SK-N-SH (cell line): ENCODE data around the gene AGBL4. TPM values are rescaled to one million over a fixed set of nuclear protein-coding genes. Genes with fewer than 3 reads are reported as not detected.

Source experiments
- CTCF ChIA-PET: fragments of 300-600, 350-600 bp; formaldehyde crosslinking; extraction: SDS; loops from one replicate; lab custom pipeline; 2021; lab: Yijun Ruan, JAX
- POLR2A ChIA-PET: fragments of 350-600 bp; sonication (Branson Sonifier 250); formaldehyde crosslinking; extraction: SDS; loops from one replicate; lab custom pipeline; 2020; ENCODE audit warnings: antibody characterized with exemption, inconsistent platforms; lab: Yijun Ruan, JAX
- DNase-seq: peaks from one replicate; pipeline ENCODE4 v3.0.0; 2012
- H2AFZ ChIP-seq: fragments of 200-600 bp; sonication (generic); 2 replicates; pipeline ENCODE4 v1.8.1; 2016; ENCODE audit warnings: antibody characterized with exemption, mild to moderate bottlenecking, low read depth
- H3F3A ChIP-seq: fragments of 200-600 bp; sonication (generic); replicated peaks from 2 replicates; pipeline ENCODE3; 2016; ENCODE audit warnings: antibody characterized with exemption, mild to moderate bottlenecking; ENCODE audit not compliant: insufficient read depth
- H3K27ac ChIP-seq, 2 experiments: fragments of 200-500 bp in 1 of 2; fragments of 200-600 bp in 1 of 2; sonication (Bioruptor generic) in 1 of 2; sonication (generic), shearing (Covaris generic) in 1 of 2; 2 replicates each; pipeline versions ENCODE4 v1.5.1 to v1.6.1; 2014 to 2016; ENCODE audit warnings: low read depth in 2 of 2, inconsistent platforms in 1 of 2, low read length in 1 of 2, mild to moderate bottlenecking in 1 of 2, mixed read lengths in 1 of 2
- H3K27me3 ChIP-seq: fragments of 200-600 bp; sonication (generic), shearing (Covaris generic); 2 replicates; pipeline ENCODE4 v1.6.1; 2016; ENCODE audit warnings: mixed run types; ENCODE audit not compliant: insufficient read depth
- H3K36me3 ChIP-seq, 2 experiments: fragments of 200-500 bp in 1 of 2; fragments of 200-600 bp in 1 of 2; sonication (Bioruptor generic) in 1 of 2; sonication (generic) in 1 of 2; replicated peaks in 1 of 2; 2 replicates each; pipeline versions ENCODE3 to v1.5.1; 2014 to 2016; ENCODE audit warnings: low read length in 1 of 2, mild to moderate bottlenecking in 1 of 2; ENCODE audit not compliant: insufficient read depth in 2 of 2, control insufficient read depth in 1 of 2
- H3K4me1 ChIP-seq, 2 experiments: fragments of 200-500 bp in 1 of 2; fragments of 200-600 bp in 1 of 2; sonication (Bioruptor generic) in 1 of 2; sonication (generic), shearing (Covaris generic) in 1 of 2; 2 replicates each; pipeline versions ENCODE4 v1.5.1 to v1.6.1; 2014 to 2016; ENCODE audit warnings: low read depth in 1 of 2, low read length in 1 of 2, mixed run types in 1 of 2; ENCODE audit not compliant: insufficient read depth in 2 of 2, control insufficient read depth in 1 of 2
- H3K4me2 ChIP-seq: fragments of 200-600 bp; sonication (generic), shearing (Covaris generic); 2 replicates; pipeline ENCODE4 v1.6.1; 2017; ENCODE audit warnings: mixed run types
- H3K4me3 ChIP-seq, 2 experiments: fragments of 200-500 bp in 1 of 2; fragments of 200-600 bp in 1 of 2; sonication (Bioruptor generic) in 1 of 2; sonication (generic), shearing (Covaris generic) in 1 of 2; 2 replicates each; pipeline versions ENCODE4 v1.5.1 to v1.8.1; 2014 to 2016; ENCODE audit warnings: low read depth in 2 of 2, inconsistent platforms in 1 of 2, low read length in 1 of 2, mild to moderate bottlenecking in 1 of 2, mixed read lengths in 1 of 2, moderate library complexity in 1 of 2
- H3K79me2 ChIP-seq: fragments of 200-600 bp; sonication (generic); 2 replicates; pipeline ENCODE4 v1.8.1; 2017; ENCODE audit warnings: mild to moderate bottlenecking; ENCODE audit not compliant: insufficient read depth
- H3K9ac ChIP-seq: fragments of 200-600 bp; sonication (generic); 2 replicates; pipeline ENCODE4 v1.6.1; 2017; ENCODE audit warnings: mixed run types
- H3K9me2 ChIP-seq: fragments of 200-600 bp; sonication (generic); 2 replicates; pipeline ENCODE4 v1.6.1; 2017; ENCODE audit warnings: mixed run types
- H3K9me3 ChIP-seq: fragments of 200-600 bp; sonication (generic); 2 replicates; pipeline ENCODE4 v1.6.1; 2017; ENCODE audit warnings: mixed run types, mild to moderate bottlenecking, moderate library complexity
- H4K20me1 ChIP-seq: fragments of 200-600 bp; sonication (generic); 2 replicates; pipeline ENCODE4 v1.6.1; 2017; ENCODE audit warnings: mild to moderate bottlenecking, mixed run types; ENCODE audit not compliant: insufficient read depth
- CHD2 ChIP-seq: fragments of 150-350 bp; IDR thresholded peaks from 2 replicates; pipeline ENCODE4 v1.6.1; 2018; ENCODE audit warnings: low read length; ENCODE audit not compliant: partially characterized antibody
- ELF1 ChIP-seq: IDR thresholded peaks from 2 replicates; pipeline ENCODE4 v1.4.0; 2012
- EP300 ChIP-seq, 2 experiments: IDR thresholded peaks; 2 replicates each; pipeline versions ENCODE4 v1.4.0 to v1.6.1; 2012; ENCODE audit warnings: borderline replicate concordance in 1 of 2, low read depth in 1 of 2, low read length in 1 of 2
- EZH2phosphoT487 ChIP-seq: fragments of 200-600 bp; sonication (generic); IDR thresholded peaks from 2 replicates; pipeline ENCODE4 v1.6.1; 2017; ENCODE audit warnings: low read depth, mixed run types, mild to moderate bottlenecking, antibody characterized with exemption, moderate library complexity, borderline replicate concordance
- FOXM1 ChIP-seq: IDR thresholded peaks from 2 replicates; pipeline ENCODE4 v1.4.0; 2012; ENCODE audit warnings: low read depth, mild to moderate bottlenecking
- GABPA ChIP-seq: IDR thresholded peaks from 2 replicates; pipeline ENCODE4 v1.4.0; 2012; ENCODE audit warnings: low read depth, mild to moderate bottlenecking
- GATA2 ChIP-seq: sonication (generic); formaldehyde crosslinking; IDR thresholded peaks from 2 replicates; pipeline ENCODE4 v1.5.0; 2020; ENCODE audit warnings: mild to moderate bottlenecking, missing genetic modification reagents
- JUND ChIP-seq: IDR thresholded peaks from 2 replicates; pipeline ENCODE4 v1.4.0; 2012
- NFIC ChIP-seq: IDR thresholded peaks from 2 replicates; pipeline ENCODE4 v1.4.0; 2012; ENCODE audit warnings: borderline replicate concordance
- POLR2AphosphoS5 ChIP-seq: IDR thresholded peaks from 2 replicates; pipeline ENCODE4 v1.6.1; 2012; ENCODE audit warnings: low read depth, low read length
- RAD21 ChIP-seq: IDR thresholded peaks from 2 replicates; pipeline ENCODE4 v1.6.1; 2012; ENCODE audit warnings: mild to moderate bottlenecking, low read length
- RCOR1 ChIP-seq: fragments of 150-350 bp; IDR thresholded peaks from 2 replicates; pipeline ENCODE4 v1.6.1; 2017; ENCODE audit warnings: antibody characterized with exemption, low read length
- RFX5 ChIP-seq: IDR thresholded peaks from 2 replicates; pipeline ENCODE4 v1.6.1; 2012; ENCODE audit warnings: mild to moderate bottlenecking, improper control_type of control experiment, low read length
- RXRA ChIP-seq: IDR thresholded peaks from 2 replicates; pipeline ENCODE4 v1.4.0; 2012; ENCODE audit warnings: low read depth, mild to moderate bottlenecking, borderline replicate concordance
- SMC3 ChIP-seq: IDR thresholded peaks from 2 replicates; pipeline ENCODE4 v1.6.1; 2012; ENCODE audit warnings: low read depth, low read length, improper control_type of control experiment
- TEAD4 ChIP-seq: IDR thresholded peaks from 2 replicates; pipeline ENCODE4 v1.4.0; 2012; ENCODE audit warnings: mild to moderate bottlenecking, borderline replicate concordance; ENCODE audit not compliant: insufficient read depth
- YY1 ChIP-seq: IDR thresholded peaks from 2 replicates; pipeline ENCODE4 v1.4.0; 2012; ENCODE audit warnings: low read depth, mild to moderate bottlenecking
- WGBS: methylation state at CpG from one replicate; pipeline ENCODE4 v1.1.6; 2017; ENCODE audit warnings: low lambda C conversion rate; 5-methylcytosine and 5-hydroxymethylcytosine counted together
- polyA plus RNA-seq, 3 experiments: library from polyadenylated mRNA; depleted of rRNA; stranded (reverse); fragments of >200 nt; gene quantifications; 2 replicates each; pipeline ENCODE4 v1.2.3, GENCODE V29; 2012
- TF ChIP-seq, protein P1 (sequence below): IDR thresholded peaks from 2 replicates; pipeline ENCODE4 v1.4.0; 2012; ENCODE audit warnings: low read depth
- TF ChIP-seq, protein P2 (sequence below): IDR thresholded peaks from 2 replicates; pipeline ENCODE4 v1.4.0; 2012; ENCODE audit warnings: low read depth, borderline replicate concordance
- TF ChIP-seq, protein P3 (sequence below): IDR thresholded peaks from 2 replicates; pipeline ENCODE4; 2012

AGBL4 gene
- polyA plus RNA-seq, 1 of the 3 experiments (the other 2 are of a cell fraction): 0.07 TPM

DNA sequence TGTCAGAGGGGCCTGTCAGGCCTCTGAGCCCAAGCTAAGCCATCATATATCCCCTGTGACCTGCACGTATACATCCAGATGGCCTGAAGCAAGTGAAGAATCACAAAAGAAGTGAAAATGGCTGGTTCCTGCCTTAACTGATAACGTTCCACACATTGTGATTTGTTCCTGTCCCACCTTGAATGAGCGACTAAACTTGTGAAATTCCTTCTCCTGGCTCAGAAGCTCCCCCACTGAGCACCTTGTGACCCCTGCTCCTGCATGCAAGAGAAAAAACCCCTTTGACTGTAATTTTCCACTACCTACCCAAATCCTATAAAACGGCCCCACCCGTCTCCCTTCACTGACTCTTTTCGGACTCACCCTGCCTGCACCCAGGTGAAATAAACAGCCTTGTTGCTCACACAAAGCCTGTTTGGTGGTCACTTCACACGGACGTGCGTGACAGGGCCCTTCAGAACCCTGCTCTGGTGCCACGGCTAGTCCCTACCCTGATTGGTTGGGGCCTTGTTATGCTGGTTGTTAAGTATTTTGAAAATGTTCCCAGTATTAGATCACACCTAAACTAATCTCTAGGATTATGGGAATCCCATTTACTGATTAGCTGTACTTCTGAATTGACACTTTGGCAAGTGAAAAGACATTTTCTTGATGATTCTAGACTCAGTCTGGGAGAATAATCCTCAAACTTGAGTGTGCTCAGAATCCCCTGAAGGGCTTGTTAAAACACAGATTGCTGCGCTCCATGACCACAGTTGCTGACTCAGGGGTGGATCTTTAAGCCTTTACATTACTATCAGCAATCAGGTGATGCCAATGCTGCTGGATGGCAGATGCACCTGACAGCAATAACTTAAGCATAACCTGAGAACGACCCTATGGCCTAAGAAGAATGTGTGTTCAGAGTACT is 1523.0 kb downstream of the AGBL4 start:
- no peak for DNase-seq
- TF ChIP-seq GABPA: no peak
- no peak for TF ChIP-seq RAD21
- no peak for TF ChIP-seq RCOR1
- no peak for TF ChIP-seq RFX5
- no peak for TF ChIP-seq JUND
- TF ChIP-seq POLR2AphosphoS5: no peak
- no peak for TF ChIP-seq EP300 (IDR thresholded peaks at IDR 0.05; ENCODE audit: borderline replicate concordance in 1 of 2, low read depth in 1 of 2, low read length in 1 of 2)
- TF ChIP-seq ELF1: no peak
- TF ChIP-seq, protein P1, sequence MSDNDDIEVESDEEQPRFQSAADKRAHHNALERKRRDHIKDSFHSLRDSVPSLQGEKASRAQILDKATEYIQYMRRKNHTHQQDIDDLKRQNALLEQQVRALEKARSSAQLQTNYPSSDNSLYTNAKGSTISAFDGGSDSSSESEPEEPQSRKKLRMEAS: no peak
- no peak for TF ChIP-seq RXRA
- no peak for TF ChIP-seq NFIC
- no peak for TF ChIP-seq SMC3
- TF ChIP-seq TEAD4: no peak
- TF ChIP-seq CHD2: no peak
- TF ChIP-seq, protein P2, sequence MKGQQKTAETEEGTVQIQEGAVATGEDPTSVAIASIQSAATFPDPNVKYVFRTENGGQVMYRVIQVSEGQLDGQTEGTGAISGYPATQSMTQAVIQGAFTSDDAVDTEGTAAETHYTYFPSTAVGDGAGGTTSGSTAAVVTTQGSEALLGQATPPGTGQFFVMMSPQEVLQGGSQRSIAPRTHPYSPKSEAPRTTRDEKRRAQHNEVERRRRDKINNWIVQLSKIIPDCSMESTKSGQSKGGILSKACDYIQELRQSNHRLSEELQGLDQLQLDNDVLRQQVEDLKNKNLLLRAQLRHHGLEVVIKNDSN: no peak
- no peak for TF ChIP-seq FOXM1
- no peak for TF ChIP-seq EZH2phosphoT487
- no peak for TF ChIP-seq YY1
- POLR2A ChIA-PET: no interaction called here
- Histone ChIP-seq H3K4me3 (no peak overlapping the region), H2AFZ (no peak overlapping the region), H3K4me2 (no peak overlapping the region), H3K9me2 (no peaks in the 10 kb centered on the region), H3K36me3 (no peaks in the 10 kb centered on the region), H4K20me1 (no peaks in the 10 kb centered on the region), H3K4me1 (no peaks in the 10 kb centered on the region; a peak in 1 of 4 replicates), H3K27ac (no peak overlapping the region), H3K9ac (no peak overlapping the region), H3K79me2 (no peaks in the 10 kb centered on the region), H3K27me3 (no peaks in the 10 kb centered on the region), H3K9me3 (no peaks in the 10 kb centered on the region), H3F3A (no peaks in the 10 kb centered on the region)
- WGBS: 35% methylated on average over 12 of the region's 12 CpGs
- CTCF ChIA-PET: interaction anchor here (0.7 to 2.9 kb wide), 6 partner anchors 15 to 1848 kb away, joined by 3 to 16 read pairs (median 5); no protein-coding TSS in a partner anchor

DNA sequence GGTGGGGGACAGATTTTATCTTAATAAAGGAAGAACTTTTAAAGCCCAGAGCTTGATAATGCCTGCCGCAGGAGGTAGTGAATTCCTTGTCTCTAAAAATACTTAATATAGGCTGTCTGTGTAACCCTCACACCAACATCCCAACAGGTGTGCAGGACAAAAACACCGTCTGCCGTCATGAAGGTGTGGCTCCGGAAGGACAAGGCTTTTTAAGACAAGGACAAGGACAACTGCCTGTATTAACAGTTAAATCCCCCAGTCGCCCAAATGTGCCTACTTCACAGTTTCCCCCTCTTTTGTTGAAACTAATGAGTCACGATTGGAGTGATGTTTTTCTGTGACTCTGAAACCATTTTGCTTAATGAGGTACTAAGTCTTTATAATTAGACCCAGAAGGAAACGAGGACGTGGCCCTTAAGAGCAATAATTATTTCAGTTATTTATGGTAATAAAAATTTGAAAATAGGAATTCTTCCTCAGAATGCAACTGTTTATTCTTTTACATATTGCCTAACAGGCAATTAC is 1524.5 kb downstream of the AGBL4 start:
- Histone ChIP-seq H3K9me3 (no peaks in the 10 kb centered on the region), H3K9me2 (no peaks in the 10 kb centered on the region), H3K9ac (no peak overlapping the region), H4K20me1 (no peaks in the 10 kb centered on the region), H3K4me1 (peaks cover 0 to 6% of the 10 kb centered on the region in 2 experiments; a peak in 1 of 4 replicates), H3F3A (no peaks in the 10 kb centered on the region), H2AFZ (no peak overlapping the region), H3K36me3 (no peaks in the 10 kb centered on the region), H3K4me3 (no peak overlapping the region), H3K27me3 (no peaks in the 10 kb centered on the region), H3K27ac (no peak overlapping the region), H3K4me2 (no peak overlapping the region), H3K79me2 (no peaks in the 10 kb centered on the region)
- TF ChIP-seq, protein P3, sequence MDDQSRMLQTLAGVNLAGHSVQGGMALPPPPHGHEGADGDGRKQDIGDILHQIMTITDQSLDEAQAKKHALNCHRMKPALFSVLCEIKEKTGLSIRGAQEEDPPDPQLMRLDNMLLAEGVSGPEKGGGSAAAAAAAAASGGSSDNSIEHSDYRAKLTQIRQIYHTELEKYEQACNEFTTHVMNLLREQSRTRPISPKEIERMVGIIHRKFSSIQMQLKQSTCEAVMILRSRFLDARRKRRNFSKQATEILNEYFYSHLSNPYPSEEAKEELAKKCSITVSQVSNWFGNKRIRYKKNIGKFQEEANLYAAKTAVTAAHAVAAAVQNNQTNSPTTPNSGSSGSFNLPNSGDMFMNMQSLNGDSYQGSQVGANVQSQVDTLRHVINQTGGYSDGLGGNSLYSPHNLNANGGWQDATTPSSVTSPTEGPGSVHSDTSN: no peak
- TF ChIP-seq YY1 (no peak), GATA2 (CRISPR knock-in tag) (no peak), CHD2 (no peak), RFX5 (no peak)
- ChIA-PET CTCF (interaction anchor here (0.7 to 5.0 kb wide), 22 partner anchors 8 to 1849 kb away, joined by 3 to 85 read pairs (median 3); partner anchors contain the start of gene SPATA6), POLR2A (no interaction called here)
- no peak for DNase-seq
- 67% methylated on average over 8 of the region's 8 CpGs for WGBS
